Smooth muscle cell (in vitro differentiated cells): Measurements from ENCODE around the gene ILF2. TPM values are rescaled to one million over a fixed set of nuclear protein-coding genes. Genes with fewer than 3 reads are reported as not detected.
A peak's percentile ranks its signal among the peaks of the same experiment; 100 is the strongest.

ENCODE experiments used
- DNase-seq: peaks from one replicate; lab custom pipeline; 2025; ENCODE audit not compliant: unreplicated experiment; lab: John Stamatoyannopoulos, UW
- H2AFZ ChIP-seq: fragments of 200-600 bp; sonication (generic); 2 replicates; pipeline ENCODE4 v1.6.0; 2016; ENCODE audit warnings: antibody characterized with exemption, low read depth, mild to moderate bottlenecking
- H3F3A ChIP-seq: fragments of 200-600 bp; sonication (generic); 2 replicates; pipeline ENCODE4 v1.6.0; 2017; ENCODE audit warnings: antibody characterized with exemption, low read depth
- H3K27ac ChIP-seq: fragments of 200-600 bp; sonication (generic); 2 replicates; pipeline ENCODE4 v1.5.1; 2016; ENCODE audit warnings: low read depth, mild to moderate bottlenecking
- H3K27me3 ChIP-seq: fragments of 200-600 bp; sonication (generic); 2 replicates; pipeline ENCODE4 v1.6.1; 2016; ENCODE audit warnings: low read depth, mild to moderate bottlenecking
- H3K36me3 ChIP-seq: fragments of 200-600 bp; sonication (generic); 2 replicates; pipeline ENCODE4 v1.5.1; 2016; ENCODE audit warnings: low read depth
- H3K4me1 ChIP-seq: fragments of 200-600 bp; sonication (generic); 2 replicates; pipeline ENCODE4 v1.5.1; 2016; ENCODE audit warnings: low read depth
- H3K4me2 ChIP-seq: fragments of 200-600 bp; sonication (generic); 2 replicates; pipeline ENCODE4 v1.6.0; 2016; ENCODE audit warnings: mild to moderate bottlenecking
- H3K4me3 ChIP-seq: fragments of 200-600 bp; sonication (generic); 2 replicates; pipeline ENCODE4 v1.5.1; 2016; ENCODE audit warnings: mild to moderate bottlenecking
- H3K79me2 ChIP-seq: fragments of 200-600 bp; sonication (generic); 2 replicates; pipeline ENCODE4 v1.6.0; 2016; ENCODE audit warnings: low read depth, mild to moderate bottlenecking
- H3K9ac ChIP-seq: fragments of 200-600 bp; sonication (generic); 2 replicates; pipeline ENCODE4 v1.6.0; 2016; ENCODE audit warnings: low read depth
- H3K9me3 ChIP-seq: fragments of 200-600 bp; sonication (generic); replicated peaks from 2 replicates; pipeline ENCODE4 v1.5.1; 2016; ENCODE audit warnings: low read depth
- H4K20me1 ChIP-seq: fragments of 200-600 bp; sonication (generic); 2 replicates; pipeline ENCODE4 v1.6.0; 2016; ENCODE audit warnings: low read depth
- CTCF ChIP-seq: fragments of 200-600 bp; sonication (generic); IDR thresholded peaks from 2 replicates; pipeline ENCODE4 v1.5.1; 2017; ENCODE audit warnings: borderline replicate concordance, mild to moderate bottlenecking, antibody characterized with exemption; ENCODE audit not compliant: insufficient read depth, poor library complexity, severe bottlenecking
- WGBS: methylation state at CpG from one replicate; pipeline ENCODE4 v1.1.7; 2016; ENCODE audit warnings: low lambda C conversion rate; 5-methylcytosine and 5-hydroxymethylcytosine counted together
- polyA plus RNA-seq: library from polyadenylated mRNA; unstranded; fragments of >200 nt; fragmentation: Nextera tagmentation; extraction: Ambion mirVana; gene quantifications from 2 replicates; pipeline ENCODE4 v1.2.1, GENCODE V29; 2016
- total RNA-seq: library from RNA; depleted of rRNA; stranded (reverse); fragments of >200 nt; gene quantifications from 2 replicates; pipeline ENCODE4 v1.2.3, GENCODE V29; 2014

ILF2 gene
- total and polyA plus RNA-seq, 2 experiments from 2014 or later, result 201 to 241 TPM

- H3K4me1 ChIP-seq, result peaks cover 13% of the 10 kb centered on the region
- no peak for DNase-seq
- H3K9me3 ChIP-seq, result no peaks in the 10 kb centered on the region
- H3K79me2 ChIP-seq, result no peaks in the 10 kb centered on the region
- H3K27me3 ChIP-seq, result no peaks in the 10 kb centered on the region
- H3K9ac ChIP-seq, result no peak overlapping the region
- H3K27ac ChIP-seq, result no peak overlapping the region
- TF ChIP-seq CTCF, result no peak
- peak overlapping the region; percentile 91 for H2AFZ ChIP-seq
- H3K4me3 ChIP-seq, result no peak overlapping the region
- no peaks in the 10 kb centered on the region for H3K36me3 ChIP-seq
- H3K4me2 ChIP-seq, result no peak overlapping the region
- H3F3A ChIP-seq, result no peaks in the 10 kb centered on the region
- H4K20me1 ChIP-seq, result no peaks in the 10 kb centered on the region
- 52% methylated on average over 29 of the region's 29 CpGs for WGBS
These were observed 27.5 kb upstream of the ILF2 start for GRCh38 chr1:153698020-153698922.

GRCh38 chr1:153697191-153698019 is 26.6 kb upstream of the ILF2 start:
- Histone ChIP-seq H3K9ac (no peak overlapping the region), H3K4me3 (no peak overlapping the region), H2AFZ (peak overlapping the region; percentile 91), H3K9me3 (no peaks in the 10 kb centered on the region), H3K27me3 (no peaks in the 10 kb centered on the region), H3K79me2 (no peaks in the 10 kb centered on the region), H3K27ac (no peak overlapping the region), H3K36me3 (no peaks in the 10 kb centered on the region), H3K4me1 (peaks cover 13% of the 10 kb centered on the region), H4K20me1 (no peaks in the 10 kb centered on the region), H3K4me2 (no peak overlapping the region), H3F3A (no peaks in the 10 kb centered on the region)
- no peak for TF ChIP-seq CTCF
- DNase-seq, result no peak
- 61% methylated on average over 12 of the region's 12 CpGs for WGBS

GRCh38 chr1:153696741-153697140 is 25.9 kb upstream of the ILF2 start:
- Histone ChIP-seq H3K27me3 (no peaks in the 10 kb centered on the region), H3K79me2 (no peaks in the 10 kb centered on the region), H3K9me3 (no peaks in the 10 kb centered on the region), H3K4me2 (no peak overlapping the region), H3K4me3 (no peak overlapping the region), H3K36me3 (no peaks in the 10 kb centered on the region), H4K20me1 (no peaks in the 10 kb centered on the region), H2AFZ (no peak overlapping the region), H3K27ac (no peak overlapping the region), H3K4me1 (peaks cover 13% of the 10 kb centered on the region), H3F3A (no peaks in the 10 kb centered on the region), H3K9ac (no peak overlapping the region)
- DNase-seq, result no peak
- TF ChIP-seq CTCF, result no peak
- WGBS, result 90% methylated on average over 8 of the region's 8 CpGs
